Lower leg skin (tissue), 4 donors: Measurements from ENCODE around the gene NT5DC3. TPM values are rescaled to one million over a fixed set of nuclear protein-coding genes. Genes with fewer than 3 reads are reported as not detected.

Source experiments
- DNase-seq, 2 donors: peaks; one replicate each; pipeline ENCODE4 v3.0.0-alpha.2; 2019; ENCODE audit warnings: low spot score in 2 of 2
- H3K4me3 ChIP-seq: fragments of 200-600 bp; sonication (generic); 2 replicates; pipeline ENCODE4 v1.5.1; 2017; ENCODE audit warnings: mild to moderate bottlenecking, low read depth; ENCODE audit not compliant: poor library complexity, severe bottlenecking
- POLR2A ChIP-seq, 2 donors: fragments of 450-650 bp; IDR thresholded peaks; one replicate each; pipeline ENCODE4 v1.6.1; 2016 to 2017; ENCODE audit warnings: antibody characterized with exemption in 2 of 2, mild to moderate bottlenecking in 1 of 2, moderate library complexity in 1 of 2
- WGBS, 2 donors: methylation state at CpG; one replicate each; pipeline ENCODE4 v1.1.5; 2018; 5-methylcytosine and 5-hydroxymethylcytosine counted together
- intact Hi-C: fragments of 100-400 bp; cut with DNase I; formaldehyde crosslinking; loops from one replicate; pipeline ENCODE4 v1.15.0; 2023; ENCODE audit warnings: low total_unique reads
- total RNA-seq, 4 donors: library from RNA; depleted of rRNA; stranded (reverse); fragments of >200 nt; gene quantifications; one replicate each; pipeline ENCODE4 v1.1.0, GENCODE V29; 2016
- TF ChIP-seq, protein P1 (sequence below), 3 donors: fragments of 450-650 bp; IDR thresholded peaks; one replicate each; pipeline ENCODE4 v1.5.1; 2016; ENCODE audit warnings: antibody characterized with exemption in 3 of 3, mild to moderate bottlenecking in 3 of 3, moderate library complexity in 2 of 3

Gene NT5DC3
- total RNA-seq, 4 donors from 2014 or later: 2.9 to 4.2 (median 3.5) TPM

DNA sequence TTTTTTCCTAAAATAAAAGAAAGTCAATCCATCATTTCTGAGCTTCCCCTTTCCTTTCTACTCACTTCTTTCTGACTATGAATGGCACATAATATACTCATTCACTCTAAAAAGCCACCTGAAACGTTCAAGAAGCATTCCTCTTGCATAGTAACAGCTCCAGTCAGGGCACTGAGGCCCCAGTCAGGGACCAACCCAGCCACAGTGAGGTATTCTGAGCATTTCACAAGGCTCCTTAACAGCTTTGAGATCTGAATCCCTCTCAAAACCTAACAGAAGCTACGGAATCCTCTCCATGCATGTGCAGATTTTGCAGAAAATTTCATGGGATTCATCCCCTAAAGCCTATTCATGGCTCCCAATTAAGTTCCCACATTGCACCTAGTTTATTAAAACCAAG, 23.2 kb downstream of the NT5DC3 start:
- intact Hi-C loops: no loop called here
- H3K4me3 ChIP-seq: no peak overlapping the region
- no peak for TF ChIP-seq POLR2A (IDR thresholded peaks at IDR 0.05)
- TF ChIP-seq, protein P1, sequence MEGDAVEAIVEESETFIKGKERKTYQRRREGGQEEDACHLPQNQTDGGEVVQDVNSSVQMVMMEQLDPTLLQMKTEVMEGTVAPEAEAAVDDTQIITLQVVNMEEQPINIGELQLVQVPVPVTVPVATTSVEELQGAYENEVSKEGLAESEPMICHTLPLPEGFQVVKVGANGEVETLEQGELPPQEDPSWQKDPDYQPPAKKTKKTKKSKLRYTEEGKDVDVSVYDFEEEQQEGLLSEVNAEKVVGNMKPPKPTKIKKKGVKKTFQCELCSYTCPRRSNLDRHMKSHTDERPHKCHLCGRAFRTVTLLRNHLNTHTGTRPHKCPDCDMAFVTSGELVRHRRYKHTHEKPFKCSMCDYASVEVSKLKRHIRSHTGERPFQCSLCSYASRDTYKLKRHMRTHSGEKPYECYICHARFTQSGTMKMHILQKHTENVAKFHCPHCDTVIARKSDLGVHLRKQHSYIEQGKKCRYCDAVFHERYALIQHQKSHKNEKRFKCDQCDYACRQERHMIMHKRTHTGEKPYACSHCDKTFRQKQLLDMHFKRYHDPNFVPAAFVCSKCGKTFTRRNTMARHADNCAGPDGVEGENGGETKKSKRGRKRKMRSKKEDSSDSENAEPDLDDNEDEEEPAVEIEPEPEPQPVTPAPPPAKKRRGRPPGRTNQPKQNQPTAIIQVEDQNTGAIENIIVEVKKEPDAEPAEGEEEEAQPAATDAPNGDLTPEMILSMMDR (IDR thresholded peaks at IDR 0.05): no peak
- DNase-seq: no peak
- WGBS, 2 donors: 80 to 86% methylated on average over 2 of the region's 2 CpGs

DNA sequence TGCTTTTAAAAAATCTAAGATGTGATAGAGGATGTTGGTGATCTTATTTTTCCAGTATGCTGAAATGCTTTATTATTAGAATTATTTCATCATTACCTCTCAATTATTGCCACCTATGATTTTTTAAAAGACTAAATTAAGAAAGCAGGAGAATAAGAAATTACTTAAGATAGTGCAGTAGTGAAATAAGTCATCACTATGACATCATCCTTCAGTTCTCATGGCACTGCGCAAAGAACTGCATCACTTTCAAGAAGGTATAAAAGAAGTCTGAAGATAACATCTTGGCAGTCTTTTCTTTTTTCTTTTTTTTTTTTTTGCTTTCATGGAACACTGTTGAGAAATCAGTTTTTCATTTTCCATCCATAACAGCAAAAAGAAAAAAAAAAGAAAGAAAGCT, 24.4 kb downstream of the NT5DC3 start:
- intact Hi-C loops: no loop called here
- no peak for DNase-seq
- no peak overlapping the region for H3K4me3 ChIP-seq
- TF ChIP-seq POLR2A (IDR thresholded peaks at IDR 0.05): no peak
- TF ChIP-seq, protein P1 (IDR thresholded peaks at IDR 0.05): no peak
- 97 to 98% methylated on average over 1 of the region's 1 CpG for WGBS, 2 donors

DNA sequence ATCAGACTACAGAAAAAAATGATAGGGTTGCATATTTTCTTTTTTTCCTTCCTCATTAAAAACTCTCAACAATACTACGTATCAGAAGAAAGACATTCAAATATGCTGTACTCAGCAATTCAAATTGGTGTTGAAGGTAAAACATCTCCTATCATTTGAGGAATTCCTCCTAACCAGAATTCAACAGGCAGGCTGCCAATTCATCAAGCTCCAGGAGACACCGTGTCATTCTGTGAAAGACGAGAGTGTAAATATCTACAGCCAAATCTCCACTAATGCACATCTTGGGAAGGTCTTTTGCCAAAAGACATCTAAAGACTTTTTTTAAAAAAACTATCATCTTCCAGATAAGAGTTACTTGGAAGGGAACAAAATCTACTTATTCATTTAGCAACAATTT, 26.6 kb downstream of the NT5DC3 start:
- intact Hi-C loops: no loop called here
- no peak overlapping the region for H3K4me3 ChIP-seq
- no peak for DNase-seq
- WGBS, 2 donors: 45 to 53% methylated on average over 3 of the region's 3 CpGs
- TF ChIP-seq, protein P1 (IDR thresholded peaks at IDR 0.05): no peak
- no peak for TF ChIP-seq POLR2A (IDR thresholded peaks at IDR 0.05)

DNA sequence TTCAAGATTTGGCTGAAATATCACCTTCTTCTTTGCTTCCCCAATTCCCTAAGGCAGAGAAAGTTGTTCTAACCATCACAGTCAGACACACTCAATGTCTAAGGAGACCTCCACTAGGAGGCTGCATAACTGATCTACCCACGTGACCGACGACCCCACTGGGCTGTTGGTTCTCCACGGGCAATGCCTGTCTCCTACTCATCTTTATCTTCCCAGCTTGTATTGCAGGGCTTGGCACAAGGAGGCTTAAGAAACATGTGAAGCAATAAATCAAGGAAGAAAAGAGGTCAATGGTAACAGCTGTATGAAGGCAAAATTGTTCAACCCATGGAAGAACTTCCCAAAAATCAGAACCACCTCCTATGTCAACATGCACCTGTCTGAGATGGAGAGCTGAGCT, 27.1 kb downstream of the NT5DC3 start:
- intact Hi-C loops: no loop called here
- DNase-seq: no peak
- 52 to 53% methylated on average over 4 of the region's 4 CpGs for WGBS, 2 donors
- no peak overlapping the region for H3K4me3 ChIP-seq
- TF ChIP-seq POLR2A (IDR thresholded peaks at IDR 0.05): no peak
- TF ChIP-seq, protein P1 (IDR thresholded peaks at IDR 0.05): no peak

DNA sequence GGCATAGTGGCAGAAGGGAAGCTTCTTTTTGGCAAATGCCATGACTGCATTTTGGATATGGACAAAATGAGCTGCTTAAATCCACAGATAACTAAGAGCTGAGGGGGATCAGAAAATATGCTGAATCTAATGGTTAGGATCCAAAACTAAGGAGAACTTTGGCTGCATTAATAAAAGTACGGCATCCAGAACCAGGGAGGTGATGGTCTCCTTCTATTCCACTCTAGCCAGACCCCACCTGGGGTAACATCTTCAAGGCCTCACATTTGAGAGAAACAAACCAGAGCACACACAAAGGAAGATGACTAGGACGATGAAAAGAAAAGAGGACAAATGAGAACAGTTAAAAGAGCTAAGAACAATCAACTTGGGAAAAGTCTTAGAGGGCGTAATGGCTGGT, 27.6 kb downstream of the NT5DC3 start:
- 88 to 98% methylated on average over 3 of the region's 3 CpGs for WGBS, 2 donors

DNA sequence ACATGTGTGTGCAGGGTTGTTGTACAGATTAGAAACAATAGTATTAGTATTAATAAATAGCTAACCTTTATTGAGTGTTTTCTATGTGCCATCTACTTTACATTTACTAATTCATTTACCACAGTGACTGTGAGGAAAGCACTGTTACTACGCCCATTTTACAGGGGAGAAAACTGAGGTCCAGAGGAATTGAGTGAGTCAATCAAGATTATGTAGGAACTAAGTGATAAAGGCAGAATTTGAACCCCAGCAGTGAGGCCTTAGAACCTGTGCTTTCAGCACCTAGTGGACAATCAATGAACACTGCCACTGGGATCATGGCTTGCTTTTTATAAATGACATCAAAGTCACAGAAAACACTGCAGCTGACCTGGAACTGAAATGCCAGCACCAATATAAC, 28.2 kb downstream of the NT5DC3 start:
- intact Hi-C loops: no loop called here
- no peak for TF ChIP-seq POLR2A (IDR thresholded peaks at IDR 0.05)
- TF ChIP-seq, protein P1 (IDR thresholded peaks at IDR 0.05): no peak
- no peak for DNase-seq
- 100% methylated on average over 1 of the region's 1 CpG for WGBS, 2 donors
- no peak overlapping the region for H3K4me3 ChIP-seq

More for the DNA sequence above, 27.6 kb downstream of the NT5DC3 start:
- intact Hi-C loops: no loop called here
- DNase-seq: no peak
- TF ChIP-seq POLR2A (IDR thresholded peaks at IDR 0.05): no peak
- TF ChIP-seq, protein P1 (IDR thresholded peaks at IDR 0.05): no peak
- no peak overlapping the region for H3K4me3 ChIP-seq
